Suprapubic skin (tissue), 4 donors: Measurements from ENCODE around the gene UBXN10.

Source experiments
- CTCF ChIP-seq, 2 donors: fragments of 200-600 bp in 1 of 2; fragments of 450-650 bp in 1 of 2; sonication (generic) in 1 of 2; IDR thresholded peaks; one replicate each; pipeline ENCODE4 v1.5.1; 2016 to 2019; ENCODE audit warnings: antibody characterized with exemption in 2 of 2, mild to moderate bottlenecking in 1 of 2, moderate library complexity in 1 of 2
- EP300 ChIP-seq: sonication (generic); formaldehyde crosslinking; IDR thresholded peaks from one replicate; pipeline ENCODE4 v1.6.1; 2017; ENCODE audit warnings: antibody characterized with exemption
- POLR2AphosphoS5 ChIP-seq, 3 donors: sonication (generic); formaldehyde crosslinking; IDR thresholded peaks; one replicate each; pipeline ENCODE4 v1.6.1; 2017; ENCODE audit warnings: antibody characterized with exemption in 3 of 3

- TF ChIP-seq CTCF (IDR thresholded peaks at IDR 0.05) = no peak
- TF ChIP-seq EP300 = no peak
- no peak for TF ChIP-seq POLR2AphosphoS5 (IDR thresholded peaks at IDR 0.05)
Observed at GRCh38 chr1:20198918-20199317, 13.0 kb downstream of the UBXN10 start.
